ENCODE measurements around the gene KIR2DL4.
"Not testable (repeated sequence)": the region's sequence is repeated elsewhere in the genome, so short reads cannot be mapped to it uniquely, and the experiment has no call there.

The KIR2DL4 gene

DNA sequence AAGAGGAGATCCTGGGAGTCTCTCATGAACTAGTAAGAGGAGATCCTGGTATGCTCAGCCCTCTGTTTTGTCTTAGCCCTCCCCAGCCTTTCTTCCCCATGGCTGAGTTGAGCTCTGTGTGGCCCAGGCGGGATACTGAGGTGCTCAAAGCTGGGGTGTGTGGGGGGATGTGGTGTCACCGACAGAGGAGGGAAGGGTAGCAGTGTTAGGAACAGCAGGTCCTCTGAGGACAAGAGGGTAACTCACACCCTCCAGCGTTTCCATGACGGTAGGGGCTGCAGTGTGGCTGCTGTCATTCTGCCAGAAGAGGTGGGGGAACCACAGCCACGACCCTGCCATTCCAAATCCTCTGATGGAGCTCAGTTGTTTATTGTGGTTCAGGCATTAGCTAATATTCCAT is 691 bp downstream of the KIR2DL4 start:
- no peak for DNase-seq (ENCODE audit: extremely low read depth in 1 of 2, low read depth in 1 of 2)

DNA sequence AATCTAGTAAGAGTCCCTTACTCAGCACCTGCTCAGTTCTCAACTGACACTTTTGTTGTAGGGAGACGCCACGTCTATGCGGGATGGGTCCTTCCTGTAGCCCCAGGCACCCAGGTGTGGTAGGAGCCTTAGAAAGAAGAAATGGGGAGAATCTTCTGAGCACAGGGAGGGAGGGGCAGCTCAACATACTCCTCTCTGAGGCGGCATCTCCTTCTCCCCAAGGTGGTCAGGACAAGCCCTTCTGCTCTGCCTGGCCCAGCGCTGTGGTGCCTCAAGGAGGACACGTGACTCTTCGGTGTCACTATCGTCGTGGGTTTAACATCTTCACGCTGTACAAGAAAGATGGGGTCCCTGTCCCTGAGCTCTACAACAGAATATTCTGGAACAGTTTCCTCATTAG is 1.2 kb downstream of the KIR2DL4 start:
- no peak for DNase-seq (ENCODE audit: extremely low read depth in 1 of 2, low read depth in 1 of 2)

DNA sequence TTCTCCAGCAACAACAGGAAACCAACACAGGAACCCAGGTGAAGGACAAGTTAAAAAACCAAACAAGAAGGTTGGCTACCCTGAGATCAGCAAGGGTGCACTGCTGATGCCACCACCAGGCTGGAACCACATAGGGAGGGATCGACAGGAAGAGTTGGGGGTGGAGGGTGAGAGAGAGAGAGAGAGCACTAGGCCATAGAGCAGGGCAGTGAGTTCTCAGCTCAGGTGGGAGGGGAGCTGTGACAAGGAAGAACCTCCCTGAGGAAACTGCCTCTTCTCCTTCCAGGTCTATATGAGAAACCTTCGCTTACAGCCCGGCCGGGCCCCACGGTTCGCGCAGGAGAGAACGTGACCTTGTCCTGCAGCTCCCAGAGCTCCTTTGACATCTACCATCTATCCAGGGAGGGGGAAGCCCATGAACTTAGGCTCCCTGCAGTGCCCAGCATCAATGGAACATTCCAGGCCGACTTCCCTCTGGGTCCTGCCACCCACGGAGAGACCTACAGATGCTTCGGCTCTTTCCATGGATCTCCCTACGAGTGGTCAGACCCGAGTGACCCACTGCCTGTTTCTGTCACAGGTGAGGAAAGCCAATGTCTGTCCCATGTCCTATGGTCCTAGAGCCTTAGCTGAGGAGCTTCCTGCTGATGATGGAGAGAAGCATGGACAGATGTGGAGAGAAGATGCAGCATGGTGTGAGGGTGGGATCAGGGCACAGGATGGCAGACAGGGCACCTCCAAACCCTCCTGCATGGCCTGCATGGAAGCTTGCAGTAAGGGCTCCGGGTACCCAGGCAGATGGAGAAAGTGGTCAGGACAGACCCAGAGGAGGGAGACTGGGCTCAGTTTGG is 2.5 kb downstream of the KIR2DL4 start:
- DNase-seq (ENCODE audit: extremely low read depth in 1 of 2, low read depth in 1 of 2), result no peak

DNA sequence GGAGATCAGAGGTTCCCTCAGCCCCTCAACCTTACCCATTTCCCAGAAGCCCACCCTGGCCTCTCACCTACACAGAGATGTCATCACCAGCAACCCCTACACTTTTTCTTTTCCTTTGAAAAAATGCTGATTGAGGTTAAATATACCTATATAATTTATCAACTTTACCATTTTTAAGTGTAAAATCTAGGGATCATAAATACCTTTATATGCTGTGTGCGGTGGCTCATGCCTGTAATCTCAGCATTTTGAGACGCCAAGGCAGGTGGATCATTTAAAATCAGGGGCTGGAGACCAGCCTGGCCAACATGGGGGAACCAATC is 3.1 kb downstream of the KIR2DL4 start:
- no peak for DNase-seq (ENCODE audit: extremely low read depth in 1 of 2, low read depth in 1 of 2)

DNA sequence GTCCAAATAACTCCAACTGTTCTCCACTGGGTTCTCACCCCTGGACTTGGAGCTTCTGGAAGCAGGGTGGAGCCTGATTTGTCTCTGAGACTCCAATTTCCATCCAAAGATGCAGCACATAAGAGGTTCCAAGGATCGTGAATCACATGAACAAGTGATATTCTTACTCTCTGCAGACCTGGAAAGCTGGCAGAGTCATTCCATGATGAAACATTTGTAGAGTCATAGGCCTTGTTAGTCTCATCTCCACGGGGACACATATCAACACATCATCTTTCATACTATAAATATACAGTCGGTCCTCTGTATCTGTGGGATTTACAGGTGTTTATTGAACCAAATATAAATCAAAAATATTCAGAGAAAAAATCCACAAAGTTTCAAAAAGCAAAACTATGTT is 11.2 kb downstream of the KIR2DL4 start:
- not testable (repeated sequence) for DNase-seq (ENCODE audit: extremely low read depth in 1 of 2, low read depth in 1 of 2)

DNA sequence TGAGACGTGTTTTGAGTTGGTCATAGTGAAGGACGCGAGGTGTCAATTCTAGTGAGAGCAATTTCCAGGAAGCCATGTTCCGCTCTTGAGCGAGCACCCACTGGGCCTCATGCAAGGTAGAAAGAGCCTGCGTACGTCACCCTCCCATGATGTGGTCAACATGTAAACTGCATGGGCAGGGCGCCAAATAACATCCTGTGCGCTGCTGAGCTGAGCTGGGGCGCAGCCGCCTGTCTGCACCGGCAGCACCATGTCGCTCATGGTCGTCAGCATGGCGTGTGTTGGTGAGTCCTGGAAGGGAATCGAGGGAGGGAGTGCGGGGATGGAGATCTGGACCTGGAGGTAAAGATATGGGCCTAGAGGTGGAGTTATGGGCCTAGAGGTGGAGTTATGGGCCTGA is 12.8 kb downstream of the KIR2DL4 start, which contains the start of gene KIR3DL1:
Gene KIR3DL1, plus strand, starts transcription at position 218 of the 400 bp plus-strand sequence.
- not testable (repeated sequence) for DNase-seq (ENCODE audit: extremely low read depth in 1 of 2, low read depth in 1 of 2)

DNA sequence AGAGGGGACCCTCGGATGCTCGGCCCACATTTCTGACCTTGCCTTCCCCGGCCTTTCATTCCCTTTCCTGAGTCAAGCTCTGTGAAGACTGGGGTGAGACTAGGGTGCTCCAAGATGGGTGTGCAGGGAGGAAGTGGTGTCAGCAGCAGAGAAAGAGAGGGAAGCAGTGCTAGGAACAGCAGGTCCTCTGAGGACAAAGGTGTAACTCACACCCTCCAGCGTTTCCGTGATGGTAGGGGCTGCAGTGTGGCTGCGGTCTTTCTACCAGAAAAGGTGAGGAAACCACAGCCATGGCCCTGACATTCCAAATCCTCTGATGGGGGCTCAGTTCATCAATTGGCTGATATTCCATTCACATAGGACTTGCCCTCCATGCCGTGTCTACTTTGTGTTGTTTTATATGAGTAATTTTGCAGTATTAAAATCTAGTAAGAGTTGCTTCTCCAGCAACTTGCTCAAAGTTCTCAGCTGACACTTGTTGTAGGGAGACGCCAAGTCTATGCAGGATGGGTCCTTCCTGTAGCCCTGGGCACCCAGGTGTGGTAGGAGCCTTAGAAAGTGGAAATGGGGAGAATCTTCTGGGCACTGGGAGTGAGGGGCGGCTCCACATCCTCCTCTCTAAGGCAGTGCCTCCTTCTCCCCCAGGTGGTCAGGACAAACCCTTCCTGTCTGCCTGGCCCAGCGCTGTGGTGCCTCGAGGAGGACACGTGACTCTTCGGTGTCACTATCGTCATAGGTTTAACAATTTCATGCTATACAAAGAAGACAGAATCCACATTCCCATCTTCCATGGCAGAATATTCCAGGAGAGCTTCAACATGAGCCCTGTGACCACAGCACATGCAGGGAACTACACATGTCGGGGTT is 14.5 kb downstream of the KIR2DL4 start:
- no peak for DNase-seq (ENCODE audit: extremely low read depth in 1 of 2, low read depth in 1 of 2)

DNA sequence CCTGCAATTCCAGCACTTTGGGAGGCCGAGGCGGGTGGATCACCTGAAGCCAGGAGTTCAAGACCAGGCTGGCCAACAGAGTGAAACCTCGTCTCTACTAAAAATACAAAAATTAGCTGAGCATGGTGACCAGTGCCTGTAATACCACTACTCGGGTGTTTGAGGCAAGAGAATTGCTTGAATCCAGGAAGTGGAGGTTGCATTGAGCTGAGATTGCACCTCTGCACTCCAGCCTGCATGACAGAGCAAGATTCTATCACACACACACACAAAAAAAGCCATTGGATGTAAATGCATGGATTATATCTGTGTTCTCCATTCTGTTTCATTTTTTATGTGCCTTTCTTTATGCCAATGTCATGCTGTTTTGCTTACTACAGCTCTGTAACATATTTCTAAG is 21.0 kb downstream of the KIR2DL4 start:
- DNase-seq (ENCODE audit: extremely low read depth in 1 of 2, low read depth in 1 of 2), result not testable (repeated sequence)

DNA sequence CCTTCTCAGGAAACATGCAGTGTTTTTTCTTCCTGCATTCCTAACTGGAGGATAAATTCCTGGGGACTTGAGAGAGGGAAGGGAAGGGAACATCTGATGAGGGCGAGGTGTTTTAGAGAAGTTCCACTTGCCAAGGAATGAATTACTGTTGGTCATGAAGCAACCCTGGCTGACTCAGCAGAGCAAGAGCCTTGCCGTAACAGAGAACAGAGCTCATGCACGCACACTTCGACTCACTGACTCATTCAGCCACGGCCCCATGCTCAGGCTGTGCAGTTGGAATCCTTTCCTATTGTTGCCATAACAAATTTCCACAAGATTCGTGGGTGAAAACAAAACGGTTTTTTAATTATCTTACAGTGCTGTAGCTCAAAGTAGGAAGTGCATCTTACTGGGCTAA is 21.9 kb downstream of the KIR2DL4 start:
- DNase-seq (ENCODE audit: extremely low read depth in 1 of 2, low read depth in 1 of 2), result not testable (repeated sequence)

DNA sequence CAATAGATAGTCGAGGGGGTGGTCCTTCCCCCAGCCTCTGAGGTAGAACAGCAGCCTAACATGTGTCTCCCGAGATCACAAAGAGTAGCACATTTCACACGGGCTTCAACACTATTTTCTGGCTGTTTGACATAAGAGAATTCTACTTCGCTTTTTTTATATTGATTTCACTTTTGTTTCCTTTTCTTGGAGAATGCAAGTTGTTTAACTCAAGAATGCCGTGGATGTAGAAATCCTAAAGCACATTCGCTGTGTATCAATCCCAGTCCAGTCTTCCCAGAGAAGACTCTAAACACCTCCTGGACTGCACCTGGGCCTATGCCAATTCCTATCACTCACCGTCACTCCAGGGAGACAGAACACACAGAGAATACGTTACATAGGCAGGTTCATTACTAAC is 24.7 kb downstream of the KIR2DL4 start:
- DNase-seq (ENCODE audit: extremely low read depth in 1 of 2, low read depth in 1 of 2), result not testable (repeated sequence)

DNA sequence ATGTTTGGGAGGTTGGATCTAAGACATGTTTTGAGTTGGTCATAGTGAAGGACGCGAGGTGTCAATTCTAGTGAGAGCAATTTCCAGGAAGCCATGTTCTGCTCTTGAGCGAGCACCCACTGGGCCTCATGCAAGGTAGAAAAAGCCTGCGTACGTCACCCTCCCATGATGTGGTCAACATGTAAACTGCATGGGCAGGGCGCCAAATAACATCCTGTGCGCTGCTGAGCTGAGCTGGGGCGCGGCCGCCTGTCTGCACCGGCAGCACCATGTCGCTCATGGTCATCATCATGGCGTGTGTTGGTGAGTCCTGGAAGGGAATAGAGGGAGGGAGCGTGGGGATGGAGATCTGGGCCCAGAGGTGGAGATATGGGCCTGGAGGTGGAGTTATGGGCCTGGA is 29.1 kb downstream of the KIR2DL4 start, which contains the start of gene KIR2DS4:
Gene KIR2DS4, plus strand, starts transcription at position 181 of the 400 bp plus-strand sequence.
- not testable (repeated sequence) for DNase-seq (ENCODE audit: extremely low read depth in 1 of 2, low read depth in 1 of 2)

DNA sequence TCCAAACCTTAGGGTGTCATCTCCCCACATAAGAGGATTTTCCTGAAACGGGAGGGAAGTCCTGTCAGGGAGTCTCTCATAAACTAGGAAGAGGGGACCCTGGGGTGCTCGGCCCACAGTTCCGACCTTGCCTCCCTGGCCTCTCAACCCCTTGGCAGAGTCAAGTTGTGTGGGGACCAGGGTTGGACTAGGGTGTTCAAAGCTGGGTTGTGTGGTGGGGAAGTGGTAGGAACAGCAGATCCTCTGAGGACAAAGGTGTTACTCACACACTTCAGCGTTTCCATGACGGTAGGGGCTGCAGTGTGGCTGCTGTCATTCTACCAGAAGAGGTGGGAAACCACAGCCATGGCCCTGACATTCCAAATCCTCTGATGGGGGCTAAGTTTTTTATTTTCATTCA is 31.7 kb downstream of the KIR2DL4 start:
- DNase-seq (ENCODE audit: extremely low read depth in 1 of 2, low read depth in 1 of 2), result not testable (repeated sequence)

DNA sequence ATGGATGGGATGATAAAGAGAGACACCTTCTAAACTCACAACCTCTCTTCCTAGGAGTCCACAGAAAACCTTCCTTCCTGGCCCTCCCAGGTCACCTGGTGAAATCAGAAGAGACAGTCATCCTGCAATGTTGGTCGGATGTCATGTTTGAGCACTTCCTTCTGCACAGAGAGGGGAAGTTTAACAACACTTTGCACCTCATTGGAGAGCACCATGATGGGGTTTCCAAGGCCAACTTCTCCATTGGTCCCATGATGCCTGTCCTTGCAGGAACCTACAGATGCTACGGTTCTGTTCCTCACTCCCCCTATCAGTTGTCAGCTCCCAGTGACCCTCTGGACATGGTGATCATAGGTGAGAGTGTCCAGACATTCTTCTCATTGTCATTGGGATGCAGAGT is 34.1 kb downstream of the KIR2DL4 start:
- DNase-seq (ENCODE audit: extremely low read depth in 1 of 2, low read depth in 1 of 2), result not testable (repeated sequence)

DNA sequence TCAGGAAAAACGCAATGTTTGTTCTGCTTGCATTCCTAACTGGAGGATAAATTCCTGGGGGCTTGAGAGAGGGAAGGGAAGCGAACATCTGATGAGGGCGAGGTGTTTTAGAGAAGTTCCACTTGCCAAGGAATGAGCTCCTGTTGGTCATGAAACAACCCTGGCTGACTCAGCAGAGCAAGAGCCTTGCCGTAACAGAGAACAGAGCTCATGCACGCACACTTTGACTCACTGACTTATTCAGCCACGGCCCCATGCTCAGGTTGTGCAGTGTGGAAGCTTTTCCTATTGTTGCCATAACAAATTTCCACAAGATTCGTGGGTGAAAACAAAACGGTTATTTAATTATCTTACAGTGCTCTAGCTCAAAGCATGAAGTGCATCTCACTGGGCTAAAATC is 39.8 kb downstream of the KIR2DL4 start:
- not testable (repeated sequence) for DNase-seq (ENCODE audit: extremely low read depth in 1 of 2, low read depth in 1 of 2)

DNA sequence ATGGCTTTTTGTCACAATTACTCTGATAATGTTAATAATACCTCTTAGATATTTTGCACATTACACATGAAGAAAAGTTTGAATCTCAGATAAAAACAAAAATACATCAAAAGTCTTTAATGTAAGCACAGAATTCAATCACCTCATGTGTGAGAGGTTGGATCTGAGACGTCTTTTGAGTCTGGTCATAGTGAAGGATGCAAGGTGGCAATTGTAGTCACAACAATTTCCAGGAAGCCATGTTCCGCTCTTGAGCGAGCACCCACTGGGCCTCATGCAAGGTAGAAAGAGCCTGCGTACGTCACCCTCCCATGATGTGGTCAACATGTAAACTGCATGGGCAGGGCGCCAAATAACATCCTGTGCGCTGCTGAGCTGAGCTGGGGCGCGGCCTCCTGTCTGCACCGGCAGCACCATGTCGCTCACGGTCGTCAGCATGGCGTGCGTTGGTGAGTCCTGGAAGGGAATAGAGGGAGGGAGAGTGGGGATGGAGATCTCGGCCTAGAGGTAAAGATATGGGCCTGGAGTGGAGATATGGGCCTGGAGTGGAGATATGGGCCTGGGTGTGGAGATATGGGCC is 46.7 kb downstream of the KIR2DL4 start, which contains the start of gene KIR3DL2:
Gene KIR3DL2, plus strand, starts transcription at position 383 of the 580 bp plus-strand sequence. Its CDS starts 33 bp downstream, at position 416.
- DNase-seq (ENCODE audit: extremely low read depth in 1 of 2, low read depth in 1 of 2), result not testable (repeated sequence)

DNA sequence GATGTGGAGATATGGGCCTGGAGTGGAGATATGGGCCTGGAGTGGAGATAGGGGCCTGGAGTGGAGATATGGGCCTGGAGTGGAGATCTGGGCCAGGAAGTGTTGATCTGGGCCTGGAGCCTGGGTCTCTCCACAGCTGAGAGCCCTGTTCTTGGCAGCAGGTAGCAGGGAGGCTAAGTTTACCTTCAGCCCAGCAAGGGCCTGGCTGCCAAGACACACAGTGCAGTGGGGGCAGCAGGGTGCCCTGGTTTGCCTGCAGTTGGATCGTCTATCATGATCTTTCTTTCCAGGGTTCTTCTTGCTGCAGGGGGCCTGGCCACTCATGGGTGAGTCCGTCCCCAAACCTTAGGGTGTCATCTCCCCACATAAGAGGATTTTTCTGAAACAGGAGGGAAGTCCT is 47.5 kb downstream of the KIR2DL4 start:
- no peak for DNase-seq (ENCODE audit: extremely low read depth in 1 of 2, low read depth in 1 of 2)

DNA sequence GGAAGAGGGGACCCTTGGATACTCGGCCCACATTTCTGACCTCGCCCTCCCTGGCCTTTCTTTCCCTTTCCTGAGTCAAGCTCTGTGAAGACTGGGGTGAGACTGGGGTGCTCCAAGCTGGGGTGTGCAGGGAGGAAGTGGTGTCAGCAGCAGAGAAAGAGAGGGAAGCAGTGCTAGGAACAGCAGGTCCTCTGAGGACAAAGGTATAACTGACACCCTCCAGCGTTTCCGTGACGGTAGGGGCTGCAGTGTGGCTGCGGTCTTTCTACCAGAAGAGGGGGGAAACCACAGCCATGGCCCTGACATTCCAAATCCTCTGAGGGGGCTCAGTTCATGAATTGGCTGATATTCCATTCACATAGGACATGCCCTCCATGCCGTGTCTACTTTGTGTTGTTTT is 47.9 kb downstream of the KIR2DL4 start:
- DNase-seq (ENCODE audit: extremely low read depth in 1 of 2, low read depth in 1 of 2), result no peak

DNA sequence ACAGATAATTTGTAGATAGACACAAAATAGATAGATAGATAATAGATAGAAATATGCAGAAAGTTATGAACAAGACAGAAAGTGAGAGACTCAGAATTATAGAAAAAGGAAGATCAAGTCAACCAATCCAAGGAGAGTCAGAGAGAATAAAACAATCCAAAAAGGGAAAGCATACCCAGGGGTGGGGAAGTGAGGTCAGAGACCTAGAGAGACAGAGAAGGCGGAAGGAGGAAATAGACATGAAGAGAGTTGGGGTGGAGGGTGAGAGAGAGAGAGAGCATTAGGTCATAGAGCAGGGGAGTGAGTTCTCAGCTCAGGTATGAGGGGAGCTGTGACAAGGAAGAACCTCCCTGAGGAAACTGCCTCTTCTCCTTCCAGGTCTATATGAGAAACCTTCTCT is 51.8 kb downstream of the KIR2DL4 start:
- DNase-seq (ENCODE audit: extremely low read depth in 1 of 2, low read depth in 1 of 2), result not testable (repeated sequence)

DNA sequence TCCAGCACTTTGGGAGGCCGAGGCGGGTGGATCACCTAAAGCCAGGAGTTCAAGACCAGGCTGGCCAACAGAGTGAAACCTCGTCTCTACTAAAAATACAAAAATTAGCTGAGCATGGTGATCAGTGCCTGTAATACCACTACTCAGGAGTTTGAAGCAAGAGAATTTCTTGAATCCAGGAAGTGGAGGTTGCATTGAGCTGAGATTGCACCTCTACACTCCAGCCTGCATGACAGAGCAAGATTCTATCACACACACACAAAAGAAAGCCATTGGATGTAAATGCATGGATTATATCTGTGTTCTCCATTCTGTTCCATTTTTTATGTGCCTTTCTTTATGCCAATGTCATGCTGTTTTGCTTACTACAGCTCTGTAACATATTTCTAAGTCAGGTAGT is 55.1 kb downstream of the KIR2DL4 start:
- DNase-seq (ENCODE audit: extremely low read depth in 1 of 2, low read depth in 1 of 2), result not testable (repeated sequence)

DNA sequence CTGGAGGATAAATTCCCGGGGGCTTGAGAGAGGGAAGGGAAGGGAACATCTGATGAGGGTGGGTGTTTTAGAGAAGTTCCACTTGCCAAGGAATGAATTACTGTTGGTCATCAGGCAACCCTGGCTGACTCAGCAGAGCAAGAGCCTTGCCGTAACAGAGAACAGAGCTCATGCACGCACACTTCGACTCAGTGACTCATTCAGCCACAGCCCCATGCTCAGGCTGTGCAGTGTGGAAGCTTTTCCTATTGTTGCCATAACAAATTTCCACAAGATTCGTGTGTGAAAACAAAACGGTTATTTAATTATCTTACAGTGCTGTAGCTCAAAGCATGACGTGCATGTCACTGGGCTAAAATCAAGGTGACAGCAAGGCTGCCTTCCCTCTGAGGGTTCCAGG is 56.0 kb downstream of the KIR2DL4 start:
- not testable (repeated sequence) for DNase-seq (ENCODE audit: extremely low read depth in 1 of 2, low read depth in 1 of 2)

DNA sequence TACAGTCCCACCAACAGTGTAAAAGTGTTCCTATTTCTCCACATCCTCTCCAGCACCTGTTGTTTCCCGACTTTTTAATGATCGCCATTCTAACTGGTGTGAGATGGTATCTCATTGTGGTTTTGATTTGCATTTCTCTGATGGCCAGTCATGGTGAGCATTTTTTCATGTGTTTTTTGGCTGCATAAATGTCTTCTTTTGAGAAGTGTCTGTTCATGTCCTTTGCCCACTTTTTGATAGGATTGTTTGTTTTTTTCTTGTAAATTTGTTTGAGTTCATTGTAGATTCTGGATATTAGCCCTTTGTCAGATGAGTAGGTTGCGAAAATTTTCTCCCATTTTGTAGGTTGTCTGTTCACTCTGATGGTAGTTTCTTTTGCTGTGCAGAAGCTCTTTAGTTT is 60.0 kb downstream of the KIR2DL4 start:
- not testable (repeated sequence) for DNase-seq (ENCODE audit: extremely low read depth in 1 of 2, low read depth in 1 of 2)
